Measurements from ENCODE around the gene SPON1. TPM values are rescaled to one million over a fixed set of nuclear protein-coding genes. Genes with fewer than 3 reads are reported as not detected.

Gene SPON1
- total and polyA plus RNA-seq, 10 of the 15 experiments (the other 5 are each of a cell fraction or from before 2014, with no cell fraction given): 0.13 to 1.1 (median 0.18) TPM; not detected in 5

DNA sequence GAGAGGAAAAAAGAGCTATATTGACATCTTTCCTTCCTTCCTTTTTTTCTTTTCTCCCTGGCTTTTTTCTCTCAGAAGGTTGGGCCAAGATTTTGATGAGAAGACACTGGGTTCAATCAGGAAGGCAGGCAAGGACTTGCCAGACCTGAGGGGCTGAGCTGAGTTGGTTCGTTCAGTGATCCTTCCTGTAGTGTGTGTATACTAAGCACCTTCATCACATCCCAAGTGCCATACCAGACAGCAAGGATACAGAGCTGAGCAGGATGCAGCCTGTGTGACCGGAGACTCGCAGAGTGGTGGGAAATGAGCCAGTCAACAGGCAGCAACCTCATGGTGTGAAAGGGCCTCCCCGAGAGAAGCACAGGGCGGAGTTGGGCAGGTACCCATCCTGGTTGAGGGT is 95.5 kb downstream of the SPON1 start (continued):
- TF ChIP-seq, protein P1, sequence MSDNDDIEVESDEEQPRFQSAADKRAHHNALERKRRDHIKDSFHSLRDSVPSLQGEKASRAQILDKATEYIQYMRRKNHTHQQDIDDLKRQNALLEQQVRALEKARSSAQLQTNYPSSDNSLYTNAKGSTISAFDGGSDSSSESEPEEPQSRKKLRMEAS (IDR thresholded peaks at IDR 0.05; ENCODE audit: low read depth, low read length): no peak
- no peak for TF ChIP-seq SREBF2 (IDR thresholded peaks at IDR 0.05; ENCODE audit: low read length)
- TF ChIP-seq, protein P2, sequence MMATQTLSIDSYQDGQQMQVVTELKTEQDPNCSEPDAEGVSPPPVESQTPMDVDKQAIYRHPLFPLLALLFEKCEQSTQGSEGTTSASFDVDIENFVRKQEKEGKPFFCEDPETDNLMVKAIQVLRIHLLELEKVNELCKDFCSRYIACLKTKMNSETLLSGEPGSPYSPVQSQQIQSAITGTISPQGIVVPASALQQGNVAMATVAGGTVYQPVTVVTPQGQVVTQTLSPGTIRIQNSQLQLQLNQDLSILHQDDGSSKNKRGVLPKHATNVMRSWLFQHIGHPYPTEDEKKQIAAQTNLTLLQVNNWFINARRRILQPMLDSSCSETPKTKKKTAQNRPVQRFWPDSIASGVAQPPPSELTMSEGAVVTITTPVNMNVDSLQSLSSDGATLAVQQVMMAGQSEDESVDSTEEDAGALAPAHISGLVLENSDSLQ (IDR thresholded peaks at IDR 0.05): no peak
- TF ChIP-seq, protein P3, sequence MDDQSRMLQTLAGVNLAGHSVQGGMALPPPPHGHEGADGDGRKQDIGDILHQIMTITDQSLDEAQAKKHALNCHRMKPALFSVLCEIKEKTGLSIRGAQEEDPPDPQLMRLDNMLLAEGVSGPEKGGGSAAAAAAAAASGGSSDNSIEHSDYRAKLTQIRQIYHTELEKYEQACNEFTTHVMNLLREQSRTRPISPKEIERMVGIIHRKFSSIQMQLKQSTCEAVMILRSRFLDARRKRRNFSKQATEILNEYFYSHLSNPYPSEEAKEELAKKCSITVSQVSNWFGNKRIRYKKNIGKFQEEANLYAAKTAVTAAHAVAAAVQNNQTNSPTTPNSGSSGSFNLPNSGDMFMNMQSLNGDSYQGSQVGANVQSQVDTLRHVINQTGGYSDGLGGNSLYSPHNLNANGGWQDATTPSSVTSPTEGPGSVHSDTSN (IDR thresholded peaks at IDR 0.05; ENCODE audit: insufficient replicate concordance, low read depth, low read length): no peak
- TF ChIP-seq, protein P4, sequence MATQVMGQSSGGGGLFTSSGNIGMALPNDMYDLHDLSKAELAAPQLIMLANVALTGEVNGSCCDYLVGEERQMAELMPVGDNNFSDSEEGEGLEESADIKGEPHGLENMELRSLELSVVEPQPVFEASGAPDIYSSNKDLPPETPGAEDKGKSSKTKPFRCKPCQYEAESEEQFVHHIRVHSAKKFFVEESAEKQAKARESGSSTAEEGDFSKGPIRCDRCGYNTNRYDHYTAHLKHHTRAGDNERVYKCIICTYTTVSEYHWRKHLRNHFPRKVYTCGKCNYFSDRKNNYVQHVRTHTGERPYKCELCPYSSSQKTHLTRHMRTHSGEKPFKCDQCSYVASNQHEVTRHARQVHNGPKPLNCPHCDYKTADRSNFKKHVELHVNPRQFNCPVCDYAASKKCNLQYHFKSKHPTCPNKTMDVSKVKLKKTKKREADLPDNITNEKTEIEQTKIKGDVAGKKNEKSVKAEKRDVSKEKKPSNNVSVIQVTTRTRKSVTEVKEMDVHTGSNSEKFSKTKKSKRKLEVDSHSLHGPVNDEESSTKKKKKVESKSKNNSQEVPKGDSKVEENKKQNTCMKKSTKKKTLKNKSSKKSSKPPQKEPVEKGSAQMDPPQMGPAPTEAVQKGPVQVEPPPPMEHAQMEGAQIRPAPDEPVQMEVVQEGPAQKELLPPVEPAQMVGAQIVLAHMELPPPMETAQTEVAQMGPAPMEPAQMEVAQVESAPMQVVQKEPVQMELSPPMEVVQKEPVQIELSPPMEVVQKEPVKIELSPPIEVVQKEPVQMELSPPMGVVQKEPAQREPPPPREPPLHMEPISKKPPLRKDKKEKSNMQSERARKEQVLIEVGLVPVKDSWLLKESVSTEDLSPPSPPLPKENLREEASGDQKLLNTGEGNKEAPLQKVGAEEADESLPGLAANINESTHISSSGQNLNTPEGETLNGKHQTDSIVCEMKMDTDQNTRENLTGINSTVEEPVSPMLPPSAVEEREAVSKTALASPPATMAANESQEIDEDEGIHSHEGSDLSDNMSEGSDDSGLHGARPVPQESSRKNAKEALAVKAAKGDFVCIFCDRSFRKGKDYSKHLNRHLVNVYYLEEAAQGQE (IDR thresholded peaks at IDR 0.05; ENCODE audit: low read depth, low read length): no peak
- TF ChIP-seq, protein P5, sequence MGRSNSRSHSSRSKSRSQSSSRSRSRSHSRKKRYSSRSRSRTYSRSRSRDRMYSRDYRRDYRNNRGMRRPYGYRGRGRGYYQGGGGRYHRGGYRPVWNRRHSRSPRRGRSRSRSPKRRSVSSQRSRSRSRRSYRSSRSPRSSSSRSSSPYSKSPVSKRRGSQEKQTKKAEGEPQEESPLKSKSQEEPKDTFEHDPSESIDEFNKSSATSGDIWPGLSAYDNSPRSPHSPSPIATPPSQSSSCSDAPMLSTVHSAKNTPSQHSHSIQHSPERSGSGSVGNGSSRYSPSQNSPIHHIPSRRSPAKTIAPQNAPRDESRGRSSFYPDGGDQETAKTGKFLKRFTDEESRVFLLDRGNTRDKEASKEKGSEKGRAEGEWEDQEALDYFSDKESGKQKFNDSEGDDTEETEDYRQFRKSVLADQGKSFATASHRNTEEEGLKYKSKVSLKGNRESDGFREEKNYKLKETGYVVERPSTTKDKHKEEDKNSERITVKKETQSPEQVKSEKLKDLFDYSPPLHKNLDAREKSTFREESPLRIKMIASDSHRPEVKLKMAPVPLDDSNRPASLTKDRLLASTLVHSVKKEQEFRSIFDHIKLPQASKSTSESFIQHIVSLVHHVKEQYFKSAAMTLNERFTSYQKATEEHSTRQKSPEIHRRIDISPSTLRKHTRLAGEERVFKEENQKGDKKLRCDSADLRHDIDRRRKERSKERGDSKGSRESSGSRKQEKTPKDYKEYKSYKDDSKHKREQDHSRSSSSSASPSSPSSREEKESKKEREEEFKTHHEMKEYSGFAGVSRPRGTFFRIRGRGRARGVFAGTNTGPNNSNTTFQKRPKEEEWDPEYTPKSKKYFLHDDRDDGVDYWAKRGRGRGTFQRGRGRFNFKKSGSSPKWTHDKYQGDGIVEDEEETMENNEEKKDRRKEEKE (IDR thresholded peaks at IDR 0.05): no peak
- TF ChIP-seq STAT3 (IDR thresholded peaks at IDR 0.05; ENCODE audit: low read depth, low read length): no peak
